HG03196 (cell line): ENCODE measurements around the gene TBCK.

Experiments used
- ATAC-seq: cut with Tn5 transposase; IDR thresholded peaks from one replicate; pipeline ENCODE4 v1.9.1; 2021; ENCODE audit not compliant: unreplicated experiment

The TBCK gene

GRCh38 chr4:106048250-106048971, 267.6 kb downstream of the TBCK start:
- no peak for ATAC-seq

- ATAC-seq: no peak
Observed at GRCh38 chr4:106046083-106046482, 269.9 kb downstream of the TBCK start.

- ATAC-seq: no peak
Observed at GRCh38 chr4:106041294-106042002, 274.6 kb downstream of the TBCK start.

GRCh38 chr4:106039796-106040195, 276.2 kb downstream of the TBCK start:
- no peak for ATAC-seq

GRCh38 chr4:106038908-106039307, 277.1 kb downstream of the TBCK start:
- ATAC-seq: no peak

- ATAC-seq: no peak
Observed at GRCh38 chr4:106038012-106038411, 278.0 kb downstream of the TBCK start.

- no peak for ATAC-seq
Observed at GRCh38 chr4:106036848-106037247, 279.2 kb downstream of the TBCK start.

GRCh38 chr4:106036334-106036733, 279.7 kb downstream of the TBCK start:
- no peak for ATAC-seq

- no peak for ATAC-seq
Observed at GRCh38 chr4:106035204-106035603, 280.8 kb downstream of the TBCK start.

GRCh38 chr4:106034751-106035150, 281.3 kb downstream of the TBCK start:
- ATAC-seq: no peak

- no peak for ATAC-seq
Observed at GRCh38 chr4:106034220-106034619, 281.8 kb downstream of the TBCK start.

GRCh38 chr4:106033469-106033868, 282.5 kb downstream of the TBCK start:
- no peak for ATAC-seq

GRCh38 chr4:106032851-106033286, 283.1 kb downstream of the TBCK start:
- no peak for ATAC-seq

GRCh38 chr4:106022454-106022853, 293.6 kb downstream of the TBCK start:
- no peak for ATAC-seq

GRCh38 chr4:106021737-106022410, 294.1 kb downstream of the TBCK start:
- ATAC-seq: no peak

- no peak for ATAC-seq
Observed at GRCh38 chr4:106019771-106020170, 296.2 kb downstream of the TBCK start.

- ATAC-seq: no peak
Observed at GRCh38 chr4:106017975-106018374, 298.0 kb downstream of the TBCK start.

- no peak for ATAC-seq
Observed at GRCh38 chr4:106011387-106011786, 304.6 kb downstream of the TBCK start.

GRCh38 chr4:106010761-106011160, 305.2 kb downstream of the TBCK start:
- ATAC-seq: no peak

GRCh38 chr4:106002994-106003393, 313.0 kb downstream of the TBCK start:
- ATAC-seq: no peak

GRCh38 chr4:105998171-105999063, 317.6 kb downstream of the TBCK start:
- no peak for ATAC-seq
